ENCODE results near the gene GRPEL2. TPM values are rescaled to one million over a fixed set of nuclear protein-coding genes. Genes with fewer than 3 reads are reported as not detected.
A peak's percentile ranks its signal among the peaks of the same experiment; 100 is the strongest.

Gene GRPEL2
- polyA plus RNA-seq, 1 donor = 18.2 TPM

GRCh38 chr5:149317281-149318048 is 27.8 kb upstream of the GRPEL2 start:
- no peak overlapping the region for H3K27ac ChIP-seq (ENCODE audit: low read length)
- WGBS (ENCODE audit: insufficient coverage, low lambda C conversion rate) = no CpG with 5 or more reads among the region's 14 CpGs

GRCh38 chr5:149319174-149319573 is 26.1 kb upstream of the GRPEL2 start:
- peaks cover 50% of the 10 kb centered on the region for H3K4me1 ChIP-seq (ENCODE audit: control insufficient read depth, insufficient read depth, low read length)
- no CpG with 5 or more reads among the region's 3 CpGs for WGBS (ENCODE audit: insufficient coverage, low lambda C conversion rate)
- no peaks in the 10 kb centered on the region for H3K36me3 ChIP-seq (ENCODE audit: control insufficient read depth, insufficient read depth, low read length)
- no peaks in the 10 kb centered on the region for H3K9me3 ChIP-seq (ENCODE audit: control insufficient read depth, low read depth, low read length)
- no peaks in the 10 kb centered on the region for H3K27me3 ChIP-seq (ENCODE audit: control insufficient read depth, insufficient read depth, low read length)
- peak overlapping the region; percentile 79 for H3K27ac ChIP-seq (ENCODE audit: low read length)
- no peak overlapping the region for H3K4me3 ChIP-seq (ENCODE audit: low read length)
- DNase-seq = no peak

More at GRCh38 chr5:149317281-149318048, 27.8 kb upstream of the GRPEL2 start:
- DNase-seq = peak; percentile 35 to 51
- H3K27me3 ChIP-seq (ENCODE audit: control insufficient read depth, insufficient read depth, low read length) = no peaks in the 10 kb centered on the region
- H3K36me3 ChIP-seq (ENCODE audit: control insufficient read depth, insufficient read depth, low read length) = no peaks in the 10 kb centered on the region
- no peaks in the 10 kb centered on the region for H3K9me3 ChIP-seq (ENCODE audit: control insufficient read depth, low read depth, low read length)
- peaks cover 35% of the 10 kb centered on the region for H3K4me1 ChIP-seq (ENCODE audit: control insufficient read depth, insufficient read depth, low read length)
- no peak overlapping the region for H3K4me3 ChIP-seq (ENCODE audit: low read length)

GRCh38 chr5:149320791-149321330 is 24.4 kb upstream of the GRPEL2 start:
- Histone ChIP-seq H3K36me3 (ENCODE audit: control insufficient read depth, insufficient read depth, low read length) (no peaks in the 10 kb centered on the region), H3K27ac (ENCODE audit: low read length) (peak overlapping the region; percentile 79), H3K27me3 (ENCODE audit: control insufficient read depth, insufficient read depth, low read length) (no peaks in the 10 kb centered on the region), H3K4me3 (ENCODE audit: low read length) (no peak overlapping the region), H3K9me3 (ENCODE audit: control insufficient read depth, low read depth, low read length) (no peaks in the 10 kb centered on the region), H3K4me1 (ENCODE audit: control insufficient read depth, insufficient read depth, low read length) (peaks cover 66% of the 10 kb centered on the region)
- DNase-seq = peak; percentile 98 to 99
- no CpG with 5 or more reads among the region's 4 CpGs for WGBS (ENCODE audit: insufficient coverage, low lambda C conversion rate)

- peak overlapping the region; percentile 79 for H3K27ac ChIP-seq (ENCODE audit: low read length)
- no peak overlapping the region for H3K4me3 ChIP-seq (ENCODE audit: low read length)
- H3K4me1 ChIP-seq (ENCODE audit: control insufficient read depth, insufficient read depth, low read length) = peaks cover 64% of the 10 kb centered on the region
- no peaks in the 10 kb centered on the region for H3K27me3 ChIP-seq (ENCODE audit: control insufficient read depth, insufficient read depth, low read length)
- no peaks in the 10 kb centered on the region for H3K9me3 ChIP-seq (ENCODE audit: control insufficient read depth, low read depth, low read length)
- DNase-seq = peak; percentile 96 to 98
- no CpG with 5 or more reads among the region's 12 CpGs for WGBS (ENCODE audit: insufficient coverage, low lambda C conversion rate)
- no peaks in the 10 kb centered on the region for H3K36me3 ChIP-seq (ENCODE audit: control insufficient read depth, insufficient read depth, low read length)
These were observed 22.8 kb upstream of the GRPEL2 start for GRCh38 chr5:149322518-149322917.

- H3K36me3 ChIP-seq (ENCODE audit: control insufficient read depth, insufficient read depth, low read length) = no peaks in the 10 kb centered on the region
- no peak overlapping the region for H3K4me3 ChIP-seq (ENCODE audit: low read length)
- no peaks in the 10 kb centered on the region for H3K9me3 ChIP-seq (ENCODE audit: control insufficient read depth, low read depth, low read length)
- peak overlapping the region; percentile 79 for H3K27ac ChIP-seq (ENCODE audit: low read length)
- H3K4me1 ChIP-seq (ENCODE audit: control insufficient read depth, insufficient read depth, low read length) = peaks cover 61% of the 10 kb centered on the region
- DNase-seq = peak; percentile 52 to 79
- no peaks in the 10 kb centered on the region for H3K27me3 ChIP-seq (ENCODE audit: control insufficient read depth, insufficient read depth, low read length)
These were observed 22.1 kb upstream of the GRPEL2 start for GRCh38 chr5:149323210-149323609.

GRCh38 chr5:149323621-149324205 is 21.6 kb upstream of the GRPEL2 start:
- Histone ChIP-seq H3K27me3 (ENCODE audit: control insufficient read depth, insufficient read depth, low read length) (no peaks in the 10 kb centered on the region), H3K4me3 (ENCODE audit: low read length) (no peak overlapping the region), H3K27ac (ENCODE audit: low read length) (peak overlapping the region; percentile 79), H3K36me3 (ENCODE audit: control insufficient read depth, insufficient read depth, low read length) (no peaks in the 10 kb centered on the region), H3K4me1 (ENCODE audit: control insufficient read depth, insufficient read depth, low read length) (peaks cover 61% of the 10 kb centered on the region), H3K9me3 (ENCODE audit: control insufficient read depth, low read depth, low read length) (no peaks in the 10 kb centered on the region)
- peak in 1 of 2 donors; percentile 72 for DNase-seq
- 80% methylated on average over 2 of the region's 2 CpGs for WGBS (ENCODE audit: insufficient coverage, low lambda C conversion rate)

GRCh38 chr5:149324641-149325040 is 20.7 kb upstream of the GRPEL2 start:
- DNase-seq = peak in 1 of 2 donors; percentile 65
- no peaks in the 10 kb centered on the region for H3K9me3 ChIP-seq (ENCODE audit: control insufficient read depth, low read depth, low read length)

GRCh38 chr5:149325166-149325735 is 20.0 kb upstream of the GRPEL2 start:
- no peaks in the 10 kb centered on the region for H3K36me3 ChIP-seq (ENCODE audit: control insufficient read depth, insufficient read depth, low read length)
- H3K27me3 ChIP-seq (ENCODE audit: control insufficient read depth, insufficient read depth, low read length) = no peaks in the 10 kb centered on the region
- no peak overlapping the region for H3K4me3 ChIP-seq (ENCODE audit: low read length)
- no peaks in the 10 kb centered on the region for H3K9me3 ChIP-seq (ENCODE audit: control insufficient read depth, low read depth, low read length)
- no peak for DNase-seq
- H3K4me1 ChIP-seq (ENCODE audit: control insufficient read depth, insufficient read depth, low read length) = peaks cover 51% of the 10 kb centered on the region
- H3K27ac ChIP-seq (ENCODE audit: low read length) = peak overlapping the region; percentile 79

More at GRCh38 chr5:149324641-149325040, 20.7 kb upstream of the GRPEL2 start:
- peaks cover 57% of the 10 kb centered on the region for H3K4me1 ChIP-seq (ENCODE audit: control insufficient read depth, insufficient read depth, low read length)
- H3K36me3 ChIP-seq (ENCODE audit: control insufficient read depth, insufficient read depth, low read length) = no peaks in the 10 kb centered on the region
- peak overlapping the region; percentile 79 for H3K27ac ChIP-seq (ENCODE audit: low read length)
- no peak overlapping the region for H3K4me3 ChIP-seq (ENCODE audit: low read length)
- no CpG with 5 or more reads among the region's 2 CpGs for WGBS (ENCODE audit: insufficient coverage, low lambda C conversion rate)
- H3K27me3 ChIP-seq (ENCODE audit: control insufficient read depth, insufficient read depth, low read length) = no peaks in the 10 kb centered on the region

GRCh38 chr5:149325894-149326293 is 19.4 kb upstream of the GRPEL2 start:
- Histone ChIP-seq H3K27ac (ENCODE audit: low read length) (no peak overlapping the region), H3K27me3 (ENCODE audit: control insufficient read depth, insufficient read depth, low read length) (no peaks in the 10 kb centered on the region), H3K36me3 (ENCODE audit: control insufficient read depth, insufficient read depth, low read length) (no peaks in the 10 kb centered on the region), H3K9me3 (ENCODE audit: control insufficient read depth, low read depth, low read length) (no peaks in the 10 kb centered on the region), H3K4me1 (ENCODE audit: control insufficient read depth, insufficient read depth, low read length) (peaks cover 47% of the 10 kb centered on the region), H3K4me3 (ENCODE audit: low read length) (no peak overlapping the region)
- DNase-seq = no peak
- WGBS (ENCODE audit: insufficient coverage, low lambda C conversion rate) = 100% methylated on average over 1 of the region's 5 CpGs

- no peak for DNase-seq
- Histone ChIP-seq H3K4me1 (ENCODE audit: control insufficient read depth, insufficient read depth, low read length) (peaks cover 40% of the 10 kb centered on the region), H3K4me3 (ENCODE audit: low read length) (no peak overlapping the region), H3K27ac (ENCODE audit: low read length) (no peak overlapping the region), H3K27me3 (ENCODE audit: control insufficient read depth, insufficient read depth, low read length) (no peaks in the 10 kb centered on the region), H3K36me3 (ENCODE audit: control insufficient read depth, insufficient read depth, low read length) (no peaks in the 10 kb centered on the region), H3K9me3 (ENCODE audit: control insufficient read depth, low read depth, low read length) (no peaks in the 10 kb centered on the region)
- WGBS (ENCODE audit: insufficient coverage, low lambda C conversion rate) = 80% methylated on average over 1 of the region's 3 CpGs
These were observed 18.7 kb upstream of the GRPEL2 start for GRCh38 chr5:149326611-149327010.

Data from large intestine (tissue), 3 donors.